Ovary (tissue), 3 donors: Measurements from ENCODE around the gene EZH1.

Experiments used
- POLR2A ChIP-seq: fragments of 450-650 bp; IDR thresholded peaks from one replicate; pipeline ENCODE4 v1.6.1; 2017; ENCODE audit warnings: antibody characterized with exemption, mild to moderate bottlenecking, moderate library complexity
- TF ChIP-seq, protein P1 (sequence below), 3 donors: fragments of 450-650 bp in 2 of 3; fragments of 200-600 bp in 1 of 3; IDR thresholded peaks; one replicate each; pipeline versions ENCODE4 v1.5.1 to v1.8.0; 2016 to 2022; ENCODE audit warnings: antibody characterized with exemption in 3 of 3, mild to moderate bottlenecking in 1 of 3
- donor health status: DM: no; HTN: no; CAD: no.

DNA sequence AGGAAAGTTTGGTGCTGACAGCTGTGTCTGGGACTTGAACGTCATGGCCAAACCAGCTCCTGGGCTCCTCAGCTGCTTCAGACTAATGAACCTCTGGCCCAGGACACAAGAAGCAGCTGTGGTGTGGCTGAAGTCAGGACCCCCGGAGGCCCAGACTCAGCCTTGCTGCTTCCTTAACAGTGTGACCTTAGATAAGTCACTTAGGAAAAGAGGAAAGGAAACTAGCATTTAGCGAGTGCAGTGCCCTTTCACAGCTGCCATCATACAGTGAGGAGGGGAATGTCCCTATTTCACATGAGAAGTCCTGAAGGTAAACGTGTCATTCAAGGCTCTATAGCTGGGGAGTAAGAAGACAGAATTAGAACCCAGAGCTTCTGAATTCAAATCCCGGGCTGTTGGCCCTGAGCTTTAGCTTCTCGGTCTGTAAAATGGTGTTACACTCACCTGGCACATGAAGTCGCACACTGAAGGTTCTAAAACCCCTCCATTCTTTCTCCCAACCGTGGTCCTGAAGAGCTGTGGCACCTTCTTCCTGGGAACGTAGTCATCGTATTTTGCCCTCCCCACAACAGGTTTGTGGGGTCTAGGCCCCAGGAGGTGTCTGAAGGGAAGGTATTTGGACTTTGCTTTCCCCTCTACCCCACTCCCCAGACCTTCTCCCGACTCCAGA, 15.3 kb upstream of the EZH1 start:
- TF ChIP-seq, protein P1, sequence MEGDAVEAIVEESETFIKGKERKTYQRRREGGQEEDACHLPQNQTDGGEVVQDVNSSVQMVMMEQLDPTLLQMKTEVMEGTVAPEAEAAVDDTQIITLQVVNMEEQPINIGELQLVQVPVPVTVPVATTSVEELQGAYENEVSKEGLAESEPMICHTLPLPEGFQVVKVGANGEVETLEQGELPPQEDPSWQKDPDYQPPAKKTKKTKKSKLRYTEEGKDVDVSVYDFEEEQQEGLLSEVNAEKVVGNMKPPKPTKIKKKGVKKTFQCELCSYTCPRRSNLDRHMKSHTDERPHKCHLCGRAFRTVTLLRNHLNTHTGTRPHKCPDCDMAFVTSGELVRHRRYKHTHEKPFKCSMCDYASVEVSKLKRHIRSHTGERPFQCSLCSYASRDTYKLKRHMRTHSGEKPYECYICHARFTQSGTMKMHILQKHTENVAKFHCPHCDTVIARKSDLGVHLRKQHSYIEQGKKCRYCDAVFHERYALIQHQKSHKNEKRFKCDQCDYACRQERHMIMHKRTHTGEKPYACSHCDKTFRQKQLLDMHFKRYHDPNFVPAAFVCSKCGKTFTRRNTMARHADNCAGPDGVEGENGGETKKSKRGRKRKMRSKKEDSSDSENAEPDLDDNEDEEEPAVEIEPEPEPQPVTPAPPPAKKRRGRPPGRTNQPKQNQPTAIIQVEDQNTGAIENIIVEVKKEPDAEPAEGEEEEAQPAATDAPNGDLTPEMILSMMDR (IDR thresholded peaks at IDR 0.05) = no peak
- TF ChIP-seq POLR2A = no peak
